HG02884 (cell line): ENCODE data around the gene C1QTNF9B.
"Not testable (repeated sequence)": the region's sequence is repeated elsewhere in the genome, so short reads cannot be mapped to it uniquely, and the experiment has no call there.

Experiments
- ATAC-seq: cut with Tn5 transposase; IDR thresholded peaks from one replicate; pipeline ENCODE4 v1.9.1; 2021; ENCODE audit warnings: mild to moderate bottlenecking, moderate library complexity; ENCODE audit not compliant: unreplicated experiment

The C1QTNF9B gene

GRCh38 chr13:23897452-23897919, at the start of gene C1QTNF9B:
Gene C1QTNF9B (minus strand): TSS chr13:23897502.
- not testable (repeated sequence) for ATAC-seq

- no peak for ATAC-seq
These were observed 49.6 kb upstream of the C1QTNF9B start for GRCh38 chr13:23946900-23947299.

GRCh38 chr13:23946067-23946466, 48.8 kb upstream of the C1QTNF9B start:
- no peak for ATAC-seq

GRCh38 chr13:23945612-23946011, 48.3 kb upstream of the C1QTNF9B start:
- no peak for ATAC-seq

- ATAC-seq = no peak
These were observed 43.9 kb upstream of the C1QTNF9B start for GRCh38 chr13:23941211-23941610.

- ATAC-seq = not testable (repeated sequence)
These were observed 42.4 kb upstream of the C1QTNF9B start for GRCh38 chr13:23939666-23940065.

GRCh38 chr13:23934520-23934919, 37.2 kb upstream of the C1QTNF9B start:
- ATAC-seq = no peak

- ATAC-seq = no peak
These were observed 31.7 kb upstream of the C1QTNF9B start for GRCh38 chr13:23928985-23929384.

GRCh38 chr13:23923031-23923430, 25.7 kb upstream of the C1QTNF9B start:
- ATAC-seq = no peak

- ATAC-seq = no peak
These were observed 25.0 kb upstream of the C1QTNF9B start for GRCh38 chr13:23922005-23922932.

GRCh38 chr13:23921451-23921888, 24.2 kb upstream of the C1QTNF9B start:
- no peak for ATAC-seq

- ATAC-seq = no peak
These were observed 21.7 kb upstream of the C1QTNF9B start for GRCh38 chr13:23919006-23919405.

- ATAC-seq = no peak
These were observed 20.9 kb upstream of the C1QTNF9B start for GRCh38 chr13:23918208-23918607.

- ATAC-seq = no peak
These were observed 18.0 kb upstream of the C1QTNF9B start for GRCh38 chr13:23915308-23915707.

- ATAC-seq = no peak
These were observed 15.2 kb upstream of the C1QTNF9B start for GRCh38 chr13:23912469-23912868.

GRCh38 chr13:23909606-23910005, 12.3 kb upstream of the C1QTNF9B start:
- no peak for ATAC-seq

GRCh38 chr13:23905766-23906165, 8.5 kb upstream of the C1QTNF9B start:
- ATAC-seq = no peak

- ATAC-seq = no peak
These were observed 6.6 kb upstream of the C1QTNF9B start for GRCh38 chr13:23903906-23904280.

GRCh38 chr13:23902975-23903905, 5.9 kb upstream of the C1QTNF9B start:
- no peak for ATAC-seq

- no peak for ATAC-seq
These were observed 4.1 kb upstream of the C1QTNF9B start for GRCh38 chr13:23901365-23901764.

- ATAC-seq = peak; percentile 47
These were observed 2.3 kb upstream of the C1QTNF9B start for GRCh38 chr13:23899555-23899954.
